ENCODE data around the gene TNS1. TPM values are rescaled to one million over a fixed set of nuclear protein-coding genes. Genes with fewer than 3 reads are reported as not detected.

Gene TNS1
- total and polyA plus RNA-seq, 2 experiments from 2014 or later = 16.2 to 27.6 TPM

- H3K79me2 ChIP-seq = no peaks in the 10 kb centered on the region
- H3K4me2 ChIP-seq = no peak overlapping the region
- TF ChIP-seq CTCF (IDR thresholded peaks at IDR 0.05; ENCODE audit: poor library complexity) (no peak), EZH2phosphoT487 (IDR thresholded peaks at IDR 0.05; ENCODE audit: low read depth, severe bottlenecking, unreplicated experiment) (no peak), EZH2 (IDR thresholded peaks at IDR 0.05; ENCODE audit: borderline replicate concordance) (no peak)
- WGBS (ENCODE audit: low lambda C conversion rate, missing lambda C conversion rate) = 97% methylated on average over 1 of the region's 1 CpG
- H4K20me1 ChIP-seq (ENCODE audit: insufficient read depth, poor library complexity, severe bottlenecking) = no peaks in the 10 kb centered on the region
- no peak for DNase-seq (ENCODE audit: low spot score)
- H3K36me3 ChIP-seq (replicated peaks; ENCODE audit: insufficient read depth, low read depth) = no peaks in the 10 kb centered on the region
- no peaks in the 10 kb centered on the region for H3K9me2 ChIP-seq (replicated peaks; ENCODE audit: insufficient read depth)
- H3K9me3 ChIP-seq (ENCODE audit: low read depth) = no peaks in the 10 kb centered on the region
- no peak overlapping the region for H2AFZ ChIP-seq
- H3K27ac ChIP-seq = no peak overlapping the region
- no peaks in the 10 kb centered on the region for H3K27me3 ChIP-seq
- H3K4me1 ChIP-seq (ENCODE audit: insufficient read depth) = no peaks in the 10 kb centered on the region
- no peak overlapping the region for H3K4me3 ChIP-seq
Measured at GRCh38 chr2:217761645-217762277, 241.0 kb downstream of the TNS1 start.

GRCh38 chr2:217759991-217760390, 242.8 kb downstream of the TNS1 start:
- no peaks in the 10 kb centered on the region for H4K20me1 ChIP-seq (ENCODE audit: insufficient read depth, poor library complexity, severe bottlenecking)
- H3K27me3 ChIP-seq = no peaks in the 10 kb centered on the region
- H3K4me3 ChIP-seq = no peak overlapping the region
- no peaks in the 10 kb centered on the region for H3K9me2 ChIP-seq (replicated peaks; ENCODE audit: insufficient read depth)
- no peak overlapping the region for H2AFZ ChIP-seq
- H3K4me2 ChIP-seq = no peak overlapping the region
- no peaks in the 10 kb centered on the region for H3K9me3 ChIP-seq (ENCODE audit: low read depth)
- H3K36me3 ChIP-seq (replicated peaks; ENCODE audit: insufficient read depth, low read depth) = no peaks in the 10 kb centered on the region
- no peak for TF ChIP-seq EZH2 (IDR thresholded peaks at IDR 0.05; ENCODE audit: borderline replicate concordance)
- no peak for TF ChIP-seq EZH2phosphoT487 (IDR thresholded peaks at IDR 0.05; ENCODE audit: low read depth, severe bottlenecking, unreplicated experiment)
- TF ChIP-seq CTCF (IDR thresholded peaks at IDR 0.05; ENCODE audit: poor library complexity) = no peak
- H3K27ac ChIP-seq = no peak overlapping the region
- H3K4me1 ChIP-seq (ENCODE audit: insufficient read depth) = peaks cover 4% of the 10 kb centered on the region
- no peaks in the 10 kb centered on the region for H3K79me2 ChIP-seq
- WGBS (ENCODE audit: low lambda C conversion rate, missing lambda C conversion rate) = 45% methylated on average over 2 of the region's 2 CpGs
- DNase-seq (ENCODE audit: low spot score) = no peak

- 88% methylated on average over 2 of the region's 2 CpGs for WGBS (ENCODE audit: low lambda C conversion rate, missing lambda C conversion rate)
- Histone ChIP-seq H3K4me2 (no peak overlapping the region), H3K4me1 (ENCODE audit: insufficient read depth) (peaks cover 4% of the 10 kb centered on the region), H4K20me1 (ENCODE audit: insufficient read depth, poor library complexity, severe bottlenecking) (no peaks in the 10 kb centered on the region), H3K9me2 (replicated peaks; ENCODE audit: insufficient read depth) (no peaks in the 10 kb centered on the region), H3K27me3 (peaks cover 2% of the 10 kb centered on the region), H3K79me2 (no peaks in the 10 kb centered on the region), H3K9me3 (ENCODE audit: low read depth) (no peaks in the 10 kb centered on the region), H3K27ac (no peak overlapping the region), H3K4me3 (no peak overlapping the region), H2AFZ (no peak overlapping the region), H3K36me3 (replicated peaks; ENCODE audit: insufficient read depth, low read depth) (no peaks in the 10 kb centered on the region)
- no peak for DNase-seq (ENCODE audit: low spot score)
- TF ChIP-seq EZH2phosphoT487 (IDR thresholded peaks at IDR 0.05; ENCODE audit: low read depth, severe bottlenecking, unreplicated experiment) (no peak), EZH2 (IDR thresholded peaks at IDR 0.05; ENCODE audit: borderline replicate concordance) (no peak), CTCF (IDR thresholded peaks at IDR 0.05; ENCODE audit: poor library complexity) (no peak)
Measured at GRCh38 chr2:217757108-217757463, 245.7 kb downstream of the TNS1 start.

Measured in hepatocyte (in vitro differentiated cells).